ENCODE measurements around the gene PLK5. TPM values are rescaled to one million over a fixed set of nuclear protein-coding genes. Genes with fewer than 3 reads are reported as not detected.

Gene PLK5
- total and polyA plus RNA-seq, 9 donors = 0.08 to 1.9 (median 0.31) TPM

DNA sequence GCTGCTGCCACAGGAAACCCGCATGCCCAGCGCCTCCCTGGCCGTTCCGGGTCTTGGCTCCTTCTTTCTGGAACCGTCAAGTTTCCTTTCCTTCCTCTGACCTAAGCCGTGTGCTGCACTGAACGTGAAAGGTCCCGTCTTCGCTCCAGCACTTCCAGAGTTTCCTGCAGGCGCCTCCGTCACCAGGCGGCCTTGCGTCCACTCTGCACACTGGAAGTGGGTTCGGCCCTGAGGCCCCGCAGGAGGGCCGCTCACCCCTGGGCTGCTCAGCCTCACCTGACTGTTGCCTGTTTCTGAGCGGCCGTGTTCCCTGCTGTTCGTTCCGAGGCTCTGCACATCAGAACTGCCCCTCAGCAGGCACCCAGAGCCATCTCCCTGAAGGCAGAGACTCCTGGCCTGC lies 56.5 kb downstream of the PLK5 start:
- Histone ChIP-seq H3K4me1 (ENCODE audit: control insufficient read depth, insufficient read depth, low read length) (peaks cover 5% of the 10 kb centered on the region), H3K9me3 (replicated peaks; ENCODE audit: control insufficient read depth, low read depth, low read length) (no peaks in the 10 kb centered on the region), H3K4me3 (ENCODE audit: low read length) (no peak overlapping the region), H3K36me3 (ENCODE audit: control insufficient read depth, insufficient read depth, low read length) (peaks cover 83% of the 10 kb centered on the region), H3K27me3 (ENCODE audit: control insufficient read depth, insufficient read depth, low read length) (no peaks in the 10 kb centered on the region), H3K27ac (ENCODE audit: low read length) (no peak overlapping the region)
- DNase-seq = no peak
- 82% methylated on average over 20 of the region's 20 CpGs for WGBS (ENCODE audit: insufficient coverage)

DNA sequence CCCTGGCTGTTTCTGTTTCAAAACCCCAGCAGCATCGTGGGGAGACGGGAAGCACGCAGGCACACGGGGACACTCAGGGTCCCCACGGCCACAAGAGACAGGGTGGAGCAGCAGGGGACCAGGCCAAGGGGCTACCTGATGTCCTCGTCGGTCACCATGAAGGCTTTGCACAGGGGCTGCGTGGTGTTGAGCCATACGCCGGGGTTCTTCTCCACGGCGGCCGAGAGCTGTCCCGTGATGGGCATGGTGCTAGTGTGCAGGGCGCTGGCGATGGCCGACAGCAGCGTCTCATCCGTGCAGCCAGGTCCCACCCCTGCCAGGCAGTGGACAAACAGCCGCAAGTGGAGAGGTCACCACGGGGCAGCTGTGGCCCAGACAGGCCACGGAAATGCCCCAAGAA lies 57.1 kb downstream of the PLK5 start:
- Histone ChIP-seq H3K4me1 (ENCODE audit: control insufficient read depth, insufficient read depth, low read length) (peaks cover 5% of the 10 kb centered on the region), H3K27ac (ENCODE audit: low read length) (no peak overlapping the region), H3K9me3 (replicated peaks; ENCODE audit: control insufficient read depth, low read depth, low read length) (no peaks in the 10 kb centered on the region), H3K27me3 (ENCODE audit: control insufficient read depth, insufficient read depth, low read length) (no peaks in the 10 kb centered on the region), H3K36me3 (ENCODE audit: control insufficient read depth, insufficient read depth, low read length) (peaks cover 87% of the 10 kb centered on the region), H3K4me3 (ENCODE audit: low read length) (no peak overlapping the region)
- no peak for DNase-seq
- WGBS (ENCODE audit: insufficient coverage) = 94% methylated on average over 20 of the region's 22 CpGs

DNA sequence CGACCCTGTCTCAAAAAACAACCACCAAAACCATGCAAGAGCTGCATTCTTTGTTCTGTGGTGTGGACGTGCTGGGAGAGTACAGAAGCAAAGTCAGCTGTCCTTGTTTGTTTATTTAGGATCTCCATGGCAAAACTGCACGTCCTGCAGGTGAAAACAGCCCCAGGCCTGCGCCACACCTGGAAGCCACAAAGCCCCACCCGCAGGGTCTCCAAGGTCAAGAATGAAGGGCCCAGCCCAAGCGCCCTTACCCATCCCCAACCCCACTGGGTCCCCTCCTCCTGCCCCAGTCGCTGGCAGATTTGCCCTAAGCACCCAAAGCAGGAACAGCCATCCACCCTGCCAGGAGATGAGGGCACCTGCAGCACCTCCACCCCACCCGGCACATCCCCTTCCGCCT lies 58.3 kb downstream of the PLK5 start:
- Histone ChIP-seq H3K4me3 (ENCODE audit: low read length) (no peak overlapping the region), H3K27ac (ENCODE audit: low read length) (no peak overlapping the region), H3K9me3 (replicated peaks; ENCODE audit: control insufficient read depth, low read depth, low read length) (no peaks in the 10 kb centered on the region), H3K27me3 (ENCODE audit: control insufficient read depth, insufficient read depth, low read length) (no peaks in the 10 kb centered on the region), H3K36me3 (ENCODE audit: control insufficient read depth, insufficient read depth, low read length) (peaks cover 77% of the 10 kb centered on the region), H3K4me1 (ENCODE audit: control insufficient read depth, insufficient read depth, low read length) (peaks cover 5% of the 10 kb centered on the region)
- WGBS (ENCODE audit: insufficient coverage) = 96% methylated on average over 7 of the region's 9 CpGs
- DNase-seq = no peak

DNA sequence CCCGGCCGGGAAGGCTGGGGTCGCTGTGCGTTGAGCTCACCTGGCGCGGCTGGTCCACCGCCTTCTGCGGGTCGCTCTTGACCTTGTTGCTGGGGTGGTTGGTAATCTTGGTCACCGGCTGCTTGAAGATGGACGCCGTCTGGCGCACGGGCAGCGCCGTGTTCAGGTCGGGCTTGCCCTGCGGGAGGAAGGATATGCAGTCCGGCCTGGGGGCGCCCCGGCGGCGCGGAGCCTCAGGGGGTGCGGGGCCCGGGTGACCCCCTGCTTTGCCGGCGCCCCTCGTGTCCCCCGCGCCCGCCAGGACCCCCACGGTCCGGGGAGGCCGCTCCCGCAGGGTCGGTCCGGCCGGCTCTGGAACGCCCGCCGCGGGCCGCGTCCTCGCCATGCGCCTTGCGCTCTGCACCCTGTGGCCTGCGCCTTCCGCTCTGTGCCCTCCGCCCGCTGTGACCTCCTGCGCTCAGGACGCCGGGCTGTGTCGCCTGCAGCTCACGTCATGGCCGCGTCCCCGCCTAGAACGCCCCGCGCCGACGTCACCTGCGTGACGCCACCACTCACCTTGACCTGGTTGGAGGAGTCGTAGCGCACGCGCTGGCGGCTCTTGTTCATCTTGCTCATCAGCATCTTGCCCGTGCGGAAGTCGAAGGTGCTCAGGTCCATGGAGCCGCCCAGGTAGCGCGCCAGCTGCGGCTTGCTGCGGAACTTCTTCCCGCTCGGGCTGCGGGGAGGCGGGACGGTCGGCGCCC lies 60.8 kb downstream of the PLK5 start:
- H3K4me3 ChIP-seq (ENCODE audit: low read length) = no peak overlapping the region
- H3K36me3 ChIP-seq (ENCODE audit: control insufficient read depth, insufficient read depth, low read length) = peaks cover 54% of the 10 kb centered on the region
- no peak for DNase-seq

DNA sequence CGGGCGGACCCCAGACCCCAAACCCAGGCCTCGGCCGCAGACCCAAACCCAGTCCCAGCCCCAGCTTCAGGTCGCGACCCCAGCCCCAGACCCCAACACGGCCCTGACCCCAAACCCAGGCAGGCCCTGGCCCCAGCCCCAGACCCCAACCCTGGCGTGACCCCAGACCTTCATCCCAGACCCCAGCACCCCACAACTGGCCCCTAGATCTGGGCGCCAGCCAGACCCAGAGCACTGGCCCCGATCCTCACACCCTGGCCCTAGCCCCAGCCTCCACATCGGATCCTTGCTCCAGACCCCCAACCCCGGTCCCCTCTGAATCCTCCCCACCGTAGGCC lies 61.3 kb downstream of the PLK5 start:
- DNase-seq = no peak
- peaks cover 8% of the 10 kb centered on the region for H3K4me1 ChIP-seq (ENCODE audit: control insufficient read depth, insufficient read depth, low read length)
- H3K36me3 ChIP-seq (ENCODE audit: control insufficient read depth, insufficient read depth, low read length) = peaks cover 53% of the 10 kb centered on the region
- H3K27me3 ChIP-seq (ENCODE audit: control insufficient read depth, insufficient read depth, low read length) = no peaks in the 10 kb centered on the region
- no peak overlapping the region for H3K27ac ChIP-seq (ENCODE audit: low read length)
- H3K9me3 ChIP-seq (replicated peaks; ENCODE audit: control insufficient read depth, low read depth, low read length) = no peaks in the 10 kb centered on the region
- 84% methylated on average over 13 of the region's 13 CpGs for WGBS (ENCODE audit: insufficient coverage)
- no peak overlapping the region for H3K4me3 ChIP-seq (ENCODE audit: low read length)

More for the DNA sequence above, 60.8 kb downstream of the PLK5 start:
- H3K27me3 ChIP-seq (ENCODE audit: control insufficient read depth, insufficient read depth, low read length) = no peaks in the 10 kb centered on the region
- no peak overlapping the region for H3K27ac ChIP-seq (ENCODE audit: low read length)
- whole genome bisulfite sequencing (ENCODE audit: insufficient coverage) = 77% methylated on average over 87 of the region's 87 CpGs
- H3K9me3 ChIP-seq (replicated peaks; ENCODE audit: control insufficient read depth, low read depth, low read length) = no peaks in the 10 kb centered on the region
- H3K4me1 ChIP-seq (ENCODE audit: control insufficient read depth, insufficient read depth, low read length) = peaks cover 6% of the 10 kb centered on the region

Other genes starting within 250 kb of the PLK5 start
- 14.0 TPM for gene FAM174C, start 248.5 kb upstream of the PLK5 start, total RNA-seq
- gene FAM174C, start 248.5 kb upstream of the PLK5 start, polyA plus RNA-seq (ENCODE audit: insufficient read depth in 1 of 8, insufficient read length in 8 of 8, low replicate concordance in 1 of 8) = 10 to 100 TPM; 11.6 to 17.8 (median 15.1) TPM
- 1.1 TPM for gene EFNA2, start 238.2 kb upstream of the PLK5 start, total RNA-seq
- gene EFNA2, start 238.2 kb upstream of the PLK5 start, polyA plus RNA-seq (ENCODE audit: insufficient read depth in 1 of 8, insufficient read length in 8 of 8, low replicate concordance in 1 of 8) = 1 to 10 TPM in 7 of 8 donors, under 1 TPM in 1; 0.42 to 4.5 (median 2.5) TPM
- 73.5 TPM for gene NDUFS7, start 140.2 kb upstream of the PLK5 start, total RNA-seq
- 100 to 1,000 TPM in 1 of 8 donors, 10 to 100 TPM in 7; 67.7 to 106 (median 89.7) TPM for gene NDUFS7, start 140.2 kb upstream of the PLK5 start, polyA plus RNA-seq (ENCODE audit: insufficient read depth in 1 of 8, insufficient read length in 8 of 8, low replicate concordance in 1 of 8)
- 115 TPM for gene GAMT, start 122.5 kb upstream of the PLK5 start, total RNA-seq
- gene GAMT, start 122.5 kb upstream of the PLK5 start, polyA plus RNA-seq (ENCODE audit: insufficient read depth in 1 of 8, insufficient read length in 8 of 8, low replicate concordance in 1 of 8) = 100 to 1,000 TPM; 149 to 232 (median 209) TPM
- 41.0 TPM for gene DAZAP1, start 116.5 kb upstream of the PLK5 start, total RNA-seq
- gene DAZAP1, start 116.5 kb upstream of the PLK5 start, polyA plus RNA-seq (ENCODE audit: insufficient read depth in 1 of 8, insufficient read length in 8 of 8, low replicate concordance in 1 of 8) = 10 to 100 TPM; 61.0 to 80.2 (median 69.6) TPM
- gene RPS15, start 85.7 kb upstream of the PLK5 start, total RNA-seq = 973 TPM
- gene RPS15, start 85.7 kb upstream of the PLK5 start, polyA plus RNA-seq (ENCODE audit: insufficient read depth in 1 of 8, insufficient read length in 8 of 8, low replicate concordance in 1 of 8) = 1,000 to 10,000 TPM; 1,073 to 1,562 (median 1,234) TPM
- gene APC2, start 74.0 kb upstream of the PLK5 start, total RNA-seq = 0.40 TPM
- 1 to 10 TPM in 6 of 8 donors, under 1 TPM in 2; 0.87 to 1.3 (median 1.1) TPM for gene APC2, start 74.0 kb upstream of the PLK5 start, polyA plus RNA-seq (ENCODE audit: insufficient read depth in 1 of 8, insufficient read length in 8 of 8, low replicate concordance in 1 of 8)
- 21.2 TPM for gene C19orf25, start 44.9 kb upstream of the PLK5 start, total RNA-seq
- gene C19orf25, start 44.9 kb upstream of the PLK5 start, polyA plus RNA-seq (ENCODE audit: insufficient read depth in 1 of 8, insufficient read length in 8 of 8, low replicate concordance in 1 of 8) = 10 to 100 TPM; 17.5 to 23.9 (median 20.5) TPM
- gene PCSK4, start 33.7 kb upstream of the PLK5 start, total RNA-seq = 0.84 TPM
- gene PCSK4, start 33.7 kb upstream of the PLK5 start, polyA plus RNA-seq (ENCODE audit: insufficient read depth in 1 of 8, insufficient read length in 8 of 8, low replicate concordance in 1 of 8) = 1 to 10 TPM in 4 of 8 donors, under 1 TPM in 4; 0.76 to 3.1 (median 1.2) TPM
- gene REEP6, start 32.9 kb upstream of the PLK5 start, total RNA-seq = 0.58 TPM
- 10 to 100 TPM in 1 of 8 donors, 1 to 10 TPM in 7; 1.5 to 11.9 (median 2.0) TPM for gene REEP6, start 32.9 kb upstream of the PLK5 start, polyA plus RNA-seq (ENCODE audit: insufficient read depth in 1 of 8, insufficient read length in 8 of 8, low replicate concordance in 1 of 8)
- 4.8 TPM for gene ADAMTSL5, start 11.1 kb upstream of the PLK5 start, total RNA-seq
- gene ADAMTSL5, start 11.1 kb upstream of the PLK5 start, polyA plus RNA-seq (ENCODE audit: insufficient read depth in 1 of 8, insufficient read length in 8 of 8, low replicate concordance in 1 of 8) = 10 to 100 TPM in 5 of 8 donors, 1 to 10 TPM in 3; 7.2 to 17.4 (median 11.7) TPM
- 30.1 TPM for gene MEX3D, start 44.2 kb downstream of the PLK5 start, total RNA-seq
- gene MEX3D, start 44.2 kb downstream of the PLK5 start, polyA plus RNA-seq (ENCODE audit: insufficient read depth in 1 of 8, insufficient read length in 8 of 8, low replicate concordance in 1 of 8) = 10 to 100 TPM; 23.8 to 40.3 (median 31.9) TPM
- 58.6 TPM for gene MBD3, start 68.8 kb downstream of the PLK5 start, total RNA-seq
- gene MBD3, start 68.8 kb downstream of the PLK5 start, polyA plus RNA-seq (ENCODE audit: insufficient read depth in 1 of 8, insufficient read length in 8 of 8, low replicate concordance in 1 of 8) = 10 to 100 TPM; 57.2 to 73.5 (median 70.5) TPM
- 211 TPM for gene UQCR11, start 81.4 kb downstream of the PLK5 start, total RNA-seq
- 100 to 1,000 TPM in 7 of 8 donors, 10 to 100 TPM in 1; 95.4 to 159 (median 126) TPM for gene UQCR11, start 81.4 kb downstream of the PLK5 start, polyA plus RNA-seq (ENCODE audit: insufficient read depth in 1 of 8, insufficient read length in 8 of 8, low replicate concordance in 1 of 8)
- gene TCF3, start 128.5 kb downstream of the PLK5 start, total RNA-seq = 73.5 TPM
- gene TCF3, start 128.5 kb downstream of the PLK5 start, polyA plus RNA-seq (ENCODE audit: insufficient read depth in 1 of 8, insufficient read length in 8 of 8, low replicate concordance in 1 of 8) = 100 to 1,000 TPM; 111 to 153 (median 127) TPM
- not detected for gene ONECUT3, start 229.4 kb downstream of the PLK5 start, total RNA-seq
- under 1 TPM in 6 of 8 donors, not detected in 2; 0.01 to 0.05 (median 0.03) TPM for gene ONECUT3, start 229.4 kb downstream of the PLK5 start, polyA plus RNA-seq (ENCODE audit: insufficient read depth in 1 of 8, insufficient read length in 8 of 8, low replicate concordance in 1 of 8)